H9 (cell line): Measurements from ENCODE around the gene PRSS16. TPM values are rescaled to one million over a fixed set of nuclear protein-coding genes. Genes with fewer than 3 reads are reported as not detected.

Source experiments
- DNase-seq: peaks from one replicate; pipeline ENCODE4 v3.0.0-alpha.2; 2017
- H2AFZ ChIP-seq: one replicate; pipeline ENCODE4 v1.6.1; 2013; ENCODE audit warnings: mild to moderate bottlenecking, low read length, control low read depth, moderate library complexity
- H2AK5ac ChIP-seq: 2 replicates; pipeline ENCODE4 v1.6.1; 2013; ENCODE audit warnings: low read length, control low read depth, mixed read lengths; ENCODE audit not compliant: insufficient read length
- H2BK120ac ChIP-seq: one replicate; pipeline ENCODE4 v1.6.1; 2013; ENCODE audit warnings: low read depth, mild to moderate bottlenecking, low read length, control low read depth, inconsistent platforms; ENCODE audit not compliant: poor library complexity, severe bottlenecking
- H2BK12ac ChIP-seq: 2 replicates; pipeline ENCODE4 v1.6.1; 2013; ENCODE audit warnings: low read length, control low read depth, mixed read lengths, low read depth; ENCODE audit not compliant: insufficient read length
- H2BK15ac ChIP-seq: 2 replicates; pipeline ENCODE4 v1.6.1; 2013; ENCODE audit warnings: low read depth, low read length, control low read depth
- H2BK20ac ChIP-seq: one replicate; pipeline ENCODE4 v1.6.1; 2013; ENCODE audit warnings: low read depth, mild to moderate bottlenecking, low read length, control low read depth, inconsistent platforms; ENCODE audit not compliant: poor library complexity, severe bottlenecking
- H2BK5ac ChIP-seq: 2 replicates; pipeline ENCODE4 v1.6.1; 2013; ENCODE audit warnings: low read length, control low read depth, mixed read lengths; ENCODE audit not compliant: insufficient read length
- H3K14ac ChIP-seq: 2 replicates; pipeline ENCODE4 v1.6.1; 2013; ENCODE audit warnings: low read length, control low read depth; ENCODE audit not compliant: insufficient read depth
- H3K18ac ChIP-seq: 2 replicates; pipeline ENCODE4 v1.6.1; 2013; ENCODE audit warnings: low read depth, mild to moderate bottlenecking, mixed read lengths, low read length, control low read depth; ENCODE audit not compliant: insufficient read length
- H3K23ac ChIP-seq: 2 replicates; pipeline ENCODE4 v1.6.1; 2013; ENCODE audit warnings: low read length, control low read depth, mixed read lengths, low read depth; ENCODE audit not compliant: insufficient read length
- H3K23me2 ChIP-seq: 2 replicates; pipeline ENCODE4 v1.6.1; 2013; ENCODE audit warnings: low read depth, mild to moderate bottlenecking, mixed read lengths, low read length, control low read depth; ENCODE audit not compliant: insufficient read length, poor library complexity, severe bottlenecking
- H3K27ac ChIP-seq: 2 replicates; pipeline ENCODE4 v1.5.1; 2013; ENCODE audit warnings: low read length, control low read depth, mixed read lengths, low read depth; ENCODE audit not compliant: insufficient read length
- H3K27me3 ChIP-seq: 2 replicates; pipeline ENCODE4 v1.6.1; 2013; ENCODE audit warnings: low read length, control low read depth, inconsistent platforms; ENCODE audit not compliant: insufficient read depth
- H3K4ac ChIP-seq: 2 replicates; pipeline ENCODE4 v1.6.1; 2013; ENCODE audit warnings: low read depth, mild to moderate bottlenecking, control low read depth, inconsistent platforms, low read length, moderate library complexity
- H3K4me1 ChIP-seq: 2 replicates; pipeline ENCODE4 v1.6.1; 2013; ENCODE audit warnings: low read length, control low read depth, inconsistent platforms; ENCODE audit not compliant: insufficient read depth
- H3K4me2 ChIP-seq: 2 replicates; pipeline ENCODE4 v1.6.1; 2013; ENCODE audit warnings: low read length, control low read depth, mixed read lengths; ENCODE audit not compliant: insufficient read length, insufficient read depth
- H3K56ac ChIP-seq: 2 replicates; pipeline ENCODE4 v1.6.1; 2013; ENCODE audit warnings: low read depth, mild to moderate bottlenecking, mixed read lengths, low read length, control low read depth; ENCODE audit not compliant: insufficient read length
- H3K79me1 ChIP-seq: 2 replicates; pipeline ENCODE4 v1.6.1; 2013; ENCODE audit warnings: low read depth, mild to moderate bottlenecking, moderate library complexity, low read length, control low read depth, inconsistent platforms; ENCODE audit not compliant: insufficient read depth, poor library complexity, severe bottlenecking
- H3K79me2 ChIP-seq: 2 replicates; pipeline ENCODE4 v1.6.1; 2013; ENCODE audit warnings: low read length, control low read depth, inconsistent platforms; ENCODE audit not compliant: insufficient read depth
- H3K9ac ChIP-seq: 2 replicates; pipeline ENCODE4 v1.6.1; 2013; ENCODE audit warnings: low read length, control low read depth, mixed read lengths; ENCODE audit not compliant: insufficient read length; ENCODE audit errors: extremely low read depth
- H3K9me3 ChIP-seq: one replicate; pipeline ENCODE4 v1.6.1; 2013; ENCODE audit warnings: low read depth, low read length, inconsistent platforms; ENCODE audit not compliant: control insufficient read depth
- H3T11ph ChIP-seq: one replicate; pipeline ENCODE4 v1.6.1; 2013; ENCODE audit warnings: mild to moderate bottlenecking, low read length, control low read depth, inconsistent platforms
- H4K20me1 ChIP-seq: one replicate; pipeline ENCODE4 v1.6.1; 2013; ENCODE audit not compliant: control insufficient read depth, insufficient read length, insufficient read depth
- H4K5ac ChIP-seq: 2 replicates; pipeline ENCODE4 v1.6.1; 2013; ENCODE audit warnings: low read depth, mild to moderate bottlenecking, mixed read lengths, low read length, control low read depth; ENCODE audit not compliant: insufficient read length
- H4K8ac ChIP-seq: replicated peaks from 2 replicates; pipeline ENCODE4 v1.6.1; 2013; ENCODE audit warnings: low read length, control low read depth, mixed read lengths, low read depth; ENCODE audit not compliant: insufficient read length
- H4K91ac ChIP-seq: 2 replicates; pipeline ENCODE4 v1.6.1; 2013; ENCODE audit warnings: low read depth, mild to moderate bottlenecking, moderate library complexity, mixed read lengths, low read length, control low read depth; ENCODE audit not compliant: insufficient read length
- H3K27ac Mint-ChIP-seq, 3 experiments: 2 replicates in 2 of 3; 3 replicates in 1 of 3; pipeline ENCODE4 v1.8.0; 2020 to 2021; ENCODE audit warnings: mixed read lengths in 3 of 3, mild to moderate bottlenecking in 1 of 3, moderate library complexity in 1 of 3
- H3K27me3 Mint-ChIP-seq: 2 replicates; pipeline ENCODE4 v1.8.0; 2021; ENCODE audit warnings: low read depth, mild to moderate bottlenecking, moderate library complexity, mixed read lengths
- H3K36me3 Mint-ChIP-seq, 3 experiments: 2 replicates in 2 of 3; 3 replicates in 1 of 3; pipeline ENCODE4 v1.8.0; 2020 to 2021; ENCODE audit warnings: low read depth in 3 of 3, mixed read lengths in 3 of 3; ENCODE audit not compliant: insufficient read depth in 1 of 3
- H3K4me1 Mint-ChIP-seq, 2 experiments: 2 replicates each; pipeline ENCODE4 v1.8.0; 2020; ENCODE audit warnings: mixed read lengths in 2 of 2
- H3K4me3 Mint-ChIP-seq, 2 experiments: 2 replicates in 1 of 2; 3 replicates in 1 of 2; pipeline ENCODE4 v1.8.0; 2020 to 2021; ENCODE audit warnings: mild to moderate bottlenecking in 2 of 2, mixed read lengths in 2 of 2, moderate library complexity in 1 of 2
- H3K9me3 Mint-ChIP-seq, 2 experiments: 2 replicates in 1 of 2; 3 replicates in 1 of 2; pipeline ENCODE4 v1.8.0; 2020; ENCODE audit warnings: mild to moderate bottlenecking in 2 of 2, mixed read lengths in 2 of 2, moderate library complexity in 1 of 2
- CTCF ChIP-seq: fragments of 200-600 bp; sonication (generic); conservative IDR thresholded peaks from 3 replicates; pipeline ENCODE4 v1.8.0; 2021; ENCODE audit warnings: antibody characterized with exemption, mild to moderate bottlenecking
- WGBS: extraction: QIAGEN DNeasy Blood & Tissue Kit; methylation state at CpG from one replicate; pipeline ENCODE4 v1.1.7; 2013; ENCODE audit warnings: missing lambda C conversion rate, low lambda C conversion rate, mixed read lengths; ENCODE audit not compliant: insufficient read length; ENCODE audit errors: extremely low coverage; 5-methylcytosine and 5-hydroxymethylcytosine counted together
- total RNA-seq: library from RNA; stranded (reverse); gene quantifications from 2 replicates; pipeline ENCODE4 v1.2.1, GENCODE V29; 2021

The PRSS16 gene
- total RNA-seq, 1 experiment from 2014 or later = 14.8 TPM

GRCh38 chr6:27295301-27296079, 48.0 kb downstream of the PRSS16 start:
- no peak overlapping the region for H4K91ac ChIP-seq
- no CpG with 5 or more reads among the region's 20 CpGs for WGBS
- H3K56ac ChIP-seq = no peak overlapping the region

More at GRCh38 chr6:27295301-27296079, 48.0 kb downstream of the PRSS16 start:
- H3K27ac ChIP-seq = no peak overlapping the region
- no peak overlapping the region for H3K18ac ChIP-seq
- no peak overlapping the region for H4K5ac ChIP-seq
- no peaks in the 10 kb centered on the region for H3K27me3 ChIP-seq
- H3K4me1 ChIP-seq = no peaks in the 10 kb centered on the region; the same call in 1 of the 2 replicates
- TF ChIP-seq CTCF = no peak
- H2BK12ac ChIP-seq = no peak overlapping the region
- no peak overlapping the region for H2BK20ac ChIP-seq
- H3K14ac ChIP-seq = no peak overlapping the region
- H3K4me2 ChIP-seq = peak overlapping the region; percentile 94
- no peaks in the 10 kb centered on the region for H4K20me1 ChIP-seq
- H3K23ac ChIP-seq = no peak overlapping the region
- no peak overlapping the region for H2BK120ac ChIP-seq
- no peaks in the 10 kb centered on the region; a peak in 1 of 7 replicates for H3K36me3 Mint-ChIP-seq
- no peak overlapping the region for H2AK5ac ChIP-seq
- H4K8ac ChIP-seq = no peak overlapping the region
- H3K79me2 ChIP-seq = no peaks in the 10 kb centered on the region
- H2BK5ac ChIP-seq = no peak overlapping the region
- H3K4ac ChIP-seq = no peak overlapping the region
- H3K9ac ChIP-seq = no peak overlapping the region
- no peak overlapping the region for H2AFZ ChIP-seq
- H3T11ph ChIP-seq = no peak overlapping the region
- H3K9me3 Mint-ChIP-seq = no peaks in the 10 kb centered on the region; a peak in 2 of 5 replicates
- H3K9me3 ChIP-seq = no peaks in the 10 kb centered on the region
- peaks cover 32% of the 10 kb centered on the region for H3K27me3 Mint-ChIP-seq
- peaks cover 25% of the 10 kb centered on the region for H3K23me2 ChIP-seq
- no peak overlapping the region for H2BK15ac ChIP-seq
- H3K79me1 ChIP-seq = no peaks in the 10 kb centered on the region
- peak; percentile 71 for DNase-seq
- H3K27ac Mint-ChIP-seq = peak overlapping the region in 1 of 3 experiments; percentile 23; a peak in 2 of 7 replicates
- H3K4me3 Mint-ChIP-seq = peak overlapping the region; percentile 87 to 89
- peaks cover 28 to 45% of the 10 kb centered on the region in 2 experiments for H3K4me1 Mint-ChIP-seq
